GM19468 (cell line): ENCODE measurements around the gene ID2.

Experiments
- ATAC-seq: cut with Tn5 transposase; IDR thresholded peaks from one replicate; pipeline ENCODE4 v1.9.1; 2021; ENCODE audit warnings: mild to moderate bottlenecking, moderate library complexity, moderate number of reproducible peaks; ENCODE audit not compliant: unreplicated experiment; ENCODE audit errors: extremely low read depth

ID2 gene

GRCh38 chr2:8663997-8664396 lies 17.9 kb upstream of the ID2 start:
- no peak for ATAC-seq

DNA sequence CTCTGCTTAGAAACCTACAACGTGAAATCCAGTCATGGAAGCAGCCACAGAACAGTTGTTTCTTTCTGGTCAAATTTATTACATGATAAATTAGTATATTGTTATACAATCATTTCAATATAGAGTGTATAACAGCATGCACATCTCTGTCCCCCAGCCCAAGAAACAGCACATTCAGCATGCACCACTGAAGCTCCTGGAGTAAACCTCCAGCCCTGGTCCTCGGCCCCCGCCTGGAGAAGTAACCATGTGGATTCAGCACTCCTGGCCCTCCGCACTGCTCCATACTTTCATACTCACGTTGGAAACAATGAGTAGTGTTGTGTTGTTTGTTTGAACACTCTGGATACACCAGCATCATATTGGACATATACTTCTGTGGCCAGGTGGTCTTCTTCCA lies 15.3 kb upstream of the ID2 start:
- ATAC-seq, result no peak

DNA sequence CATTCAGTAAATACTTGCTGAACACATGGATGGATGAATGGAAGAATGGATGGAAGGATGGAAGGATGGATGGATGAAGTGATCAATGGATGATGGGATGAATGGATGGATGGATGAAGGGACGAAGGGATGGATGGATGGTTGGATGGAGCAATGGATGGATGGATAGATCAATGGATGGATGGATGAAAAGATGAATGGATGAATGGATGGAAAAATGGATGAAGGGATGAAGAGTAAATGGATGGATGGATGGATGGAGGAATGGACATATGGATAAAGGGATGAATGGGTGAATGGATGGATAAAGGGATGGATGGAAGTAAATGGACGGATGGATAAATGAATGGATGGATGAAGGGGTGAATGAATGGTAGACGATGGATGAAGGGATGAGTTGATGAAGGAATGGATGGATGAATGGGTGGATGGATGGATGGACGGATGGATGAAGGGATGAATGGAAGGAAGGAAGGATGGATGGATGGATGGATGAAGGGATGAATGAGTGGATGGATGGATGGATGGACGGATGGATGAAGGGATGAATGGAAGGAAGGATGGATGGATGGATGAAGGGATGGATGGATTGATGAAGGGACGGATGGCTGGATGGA lies 13.9 kb upstream of the ID2 start:
- no peak for ATAC-seq

DNA sequence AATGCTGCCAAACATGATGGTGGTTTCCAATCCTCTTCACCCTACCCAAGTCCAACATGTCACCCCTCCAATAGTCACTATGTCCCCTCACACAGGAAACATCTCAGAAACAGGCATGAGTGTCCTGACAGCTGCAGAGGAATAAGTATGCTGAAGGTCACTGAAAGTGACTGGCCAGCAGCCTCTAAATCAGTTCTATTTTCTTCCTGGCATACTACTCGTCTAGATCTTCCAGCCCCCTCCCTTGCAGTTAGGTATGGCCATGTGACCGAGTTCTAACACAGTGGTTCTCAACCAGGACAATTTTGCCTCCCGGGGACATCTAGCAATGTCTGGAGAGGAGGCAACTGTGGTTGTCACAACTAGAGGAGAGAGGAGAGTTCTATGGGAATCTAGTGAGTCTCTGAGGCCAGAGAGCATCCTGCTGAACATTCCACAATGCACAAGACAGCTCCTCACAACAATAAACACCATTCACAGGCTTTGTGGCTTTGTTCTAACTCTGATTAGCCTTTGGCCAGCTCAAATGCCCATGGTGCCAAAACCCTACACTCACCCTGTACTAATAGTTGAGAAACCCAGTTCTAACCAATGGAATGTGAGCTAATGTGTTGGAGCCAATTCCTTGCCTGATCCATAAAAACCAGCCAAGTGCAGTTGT lies 12.6 kb upstream of the ID2 start:
- ATAC-seq, result no peak

- no peak for ATAC-seq
These were observed 11.3 kb upstream of the ID2 start for GRCh38 chr2:8670580-8670979.

- ATAC-seq, result no peak
These were observed 10.7 kb upstream of the ID2 start for GRCh38 chr2:8671176-8671575.

- ATAC-seq, result no peak
These were observed 10.1 kb upstream of the ID2 start for GRCh38 chr2:8671802-8672201.

- ATAC-seq, result no peak
These were observed 8.9 kb upstream of the ID2 start for GRCh38 chr2:8672940-8673339.

GRCh38 chr2:8673381-8673780 lies 8.5 kb upstream of the ID2 start:
- ATAC-seq, result no peak

DNA sequence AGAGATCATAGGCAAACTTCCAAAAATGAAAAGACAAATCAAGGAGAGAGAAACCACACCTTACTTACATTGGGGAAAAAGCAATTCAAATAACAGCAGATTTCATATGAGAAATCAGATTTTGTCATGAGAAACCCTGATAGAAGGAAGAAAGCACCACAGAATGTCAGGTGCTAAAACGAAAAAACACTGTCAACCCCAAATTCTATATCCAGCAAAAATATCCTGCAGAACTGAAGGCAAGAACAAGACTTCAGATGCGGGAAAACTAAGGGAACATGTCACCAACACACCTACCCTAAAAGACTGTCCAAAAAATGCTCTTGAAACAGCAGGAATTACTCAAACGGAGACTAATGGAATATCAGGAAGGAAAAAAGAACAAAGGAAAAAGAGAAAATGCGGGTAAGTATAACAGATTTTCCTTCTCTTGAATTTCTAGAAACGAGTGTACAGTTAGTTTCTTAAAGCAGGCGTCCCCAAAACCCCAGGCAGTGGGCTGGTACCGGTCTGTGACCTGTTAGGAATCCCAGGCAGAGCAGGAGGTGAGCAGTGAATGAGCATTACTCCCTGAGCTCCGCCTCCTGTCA lies 7.3 kb upstream of the ID2 start:
- no peak for ATAC-seq

GRCh38 chr2:8675543-8675942 lies 6.3 kb upstream of the ID2 start:
- no peak for ATAC-seq

GRCh38 chr2:8676191-8676920 lies 5.5 kb upstream of the ID2 start:
- no peak for ATAC-seq

- ATAC-seq, result no peak
These were observed 4.8 kb upstream of the ID2 start for GRCh38 chr2:8676921-8677645.

DNA sequence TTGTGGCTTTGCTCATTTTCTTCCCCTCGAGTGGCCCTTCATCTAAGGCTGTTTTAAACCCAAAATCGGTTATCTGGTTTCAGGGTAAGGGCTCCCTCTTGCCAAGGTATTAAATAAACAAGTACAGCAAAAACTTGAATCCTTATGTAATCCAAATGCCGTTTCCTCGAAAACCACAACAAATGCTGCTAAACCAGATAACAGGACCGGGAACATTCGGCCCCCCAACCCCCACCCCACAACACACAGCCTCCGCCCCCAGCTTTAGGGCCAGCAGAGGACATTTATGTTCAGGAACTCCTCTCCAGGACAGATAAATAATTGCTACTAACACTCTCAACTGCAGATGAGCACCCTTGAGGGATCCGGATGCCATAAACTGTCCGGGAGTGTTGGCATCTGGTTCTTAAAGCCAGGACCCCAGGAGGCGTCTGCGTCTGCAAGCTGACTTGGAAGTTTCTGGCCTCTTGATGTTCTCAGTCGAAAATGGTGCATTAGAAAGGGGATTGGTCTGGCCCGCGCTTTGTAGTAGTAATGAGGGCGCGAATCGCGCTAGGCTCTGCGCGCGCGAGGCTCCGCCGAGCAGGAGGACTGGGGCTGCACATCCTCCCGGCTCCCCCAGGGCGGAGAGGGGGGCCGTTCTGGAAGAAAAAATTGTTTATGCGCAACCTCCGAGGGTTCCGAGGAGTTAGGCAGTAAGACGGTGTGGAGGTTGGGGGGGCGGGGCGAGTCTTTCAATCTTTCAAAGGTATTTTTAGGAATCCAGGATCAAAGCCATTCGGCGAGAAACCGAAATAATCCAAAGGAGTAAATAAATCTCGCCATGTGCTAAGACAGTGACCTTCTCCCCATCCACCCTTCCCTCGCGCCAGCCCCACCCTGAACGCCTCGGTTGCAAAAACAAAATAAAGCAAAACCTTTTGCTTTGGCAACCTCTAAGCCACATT lies 3.9 kb upstream of the ID2 start:
- ATAC-seq, result no peak

GRCh38 chr2:8678731-8679566 lies 2.9 kb upstream of the ID2 start:
- ATAC-seq, result peak; percentile 60

DNA sequence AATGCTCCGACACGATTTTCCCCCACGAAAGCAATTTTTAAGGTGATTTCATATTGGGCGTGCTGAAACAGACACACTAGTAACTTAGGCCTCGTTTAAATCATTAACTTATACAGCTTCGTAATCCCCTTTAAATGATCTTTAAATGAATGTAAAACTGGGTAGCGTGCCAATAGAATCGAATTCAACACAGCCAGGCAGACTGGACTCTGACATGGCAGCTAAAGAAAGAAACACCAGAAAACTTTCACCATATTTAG lies 2.4 kb upstream of the ID2 start:
- ATAC-seq, result no peak

DNA sequence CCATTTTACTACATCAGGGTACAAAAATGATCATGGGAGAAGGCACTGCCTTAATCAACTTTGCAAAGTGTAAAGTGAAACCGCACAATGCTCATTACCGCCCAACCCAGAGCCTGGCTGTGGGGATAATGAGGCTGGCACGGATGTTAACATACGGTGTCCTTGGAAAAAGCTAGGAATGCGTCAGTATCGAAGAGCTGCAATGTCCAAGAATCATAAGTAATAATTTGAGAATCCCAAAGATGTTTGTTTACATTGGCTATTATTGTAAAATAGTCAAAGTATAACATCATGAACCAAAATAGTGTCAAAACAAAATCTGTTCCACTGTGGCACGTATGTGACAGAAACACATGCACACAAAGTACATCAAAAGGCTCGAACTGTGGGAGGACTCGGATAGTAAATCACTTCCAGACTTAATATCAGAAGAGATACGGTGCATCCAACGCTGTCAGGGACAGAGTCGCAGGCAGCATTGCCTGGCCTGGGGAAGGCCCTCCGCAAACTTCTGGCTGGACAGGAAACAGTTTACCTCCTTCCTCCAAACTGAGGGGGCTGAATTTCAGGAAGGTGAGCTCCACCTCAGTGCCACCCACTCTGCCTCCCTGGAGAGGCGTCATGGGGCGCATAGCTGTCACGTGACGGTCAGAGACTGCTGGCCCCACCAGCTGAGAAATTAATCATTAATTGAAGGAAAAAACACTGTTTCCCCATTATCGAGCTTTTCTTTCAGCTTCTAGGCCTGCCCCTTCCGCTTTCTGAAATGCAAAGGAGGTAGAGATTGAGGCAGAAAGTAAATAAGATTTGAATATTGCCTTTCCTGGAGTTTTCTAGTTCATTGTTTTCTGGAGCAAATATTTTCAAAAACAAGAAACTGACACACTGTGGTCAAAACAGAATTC lies 1.8 kb upstream of the ID2 start:
- ATAC-seq, result no peak
